Cardiac muscle cell (in vitro differentiated cells and primary cell): ENCODE data around the gene EVPLL. TPM values are rescaled to one million over a fixed set of nuclear protein-coding genes. Genes with fewer than 3 reads are reported as not detected.
"Not testable (repeated sequence)": the region's sequence is repeated elsewhere in the genome, so short reads cannot be mapped to it uniquely, and the experiment has no call there.

Source experiments
- DNase-seq, 2 donors: peaks; one replicate each; pipeline versions ENCODE4 v3.0.0 to v3.0.0-alpha.2; 2010 to 2017; ENCODE audit warnings: low read depth in 1 of 2, low spot score in 1 of 2
- H3K27ac ChIP-seq: fragments of 200-600 bp; sonication (generic); 2 replicates; pipeline ENCODE4 v1.5.1; 2016
- H3K27me3 ChIP-seq: fragments of 200-600 bp; sonication (generic); 2 replicates; pipeline ENCODE4 v1.6.0; 2016; ENCODE audit warnings: control low read depth
- H3K36me3 ChIP-seq: fragments of 200-600 bp; sonication (generic); 2 replicates; pipeline ENCODE4 v1.5.1; 2016; ENCODE audit warnings: control low read depth
- H3K4me1 ChIP-seq: fragments of 200-600 bp; sonication (generic); 2 replicates; pipeline ENCODE4 v1.8.1; 2017; ENCODE audit warnings: low read depth, mild to moderate bottlenecking, mixed run types
- H3K4me3 ChIP-seq: fragments of 200-600 bp; sonication (generic); 2 replicates; pipeline ENCODE4 v1.5.1; 2016; ENCODE audit warnings: mild to moderate bottlenecking
- H3K9me3 ChIP-seq: fragments of 200-600 bp; sonication (generic); 2 replicates; pipeline ENCODE4 v1.5.1; 2017; ENCODE audit warnings: low read depth, mild to moderate bottlenecking, control low read depth
- CTCF ChIP-seq: IDR thresholded peaks from 2 replicates; pipeline ENCODE4 v1.5.1; 2012; ENCODE audit warnings: low read depth, mild to moderate bottlenecking, low read length
- polyA plus RNA-seq: library from polyadenylated mRNA; unstranded; fragments of >200 nt; fragmentation: Nextera tagmentation; extraction: Ambion mirVana; gene quantifications from 2 replicates; pipeline ENCODE4 v1.2.1, GENCODE V29; 2016
- total RNA-seq: library from RNA; depleted of rRNA; stranded (reverse); fragments of >200 nt; gene quantifications from 2 replicates; pipeline ENCODE4 v1.2.3, GENCODE V29; 2016

Gene EVPLL
- not detected in 2 replicates for total RNA-seq
- not detected in 2 replicates for polyA plus RNA-seq

GRCh38 chr17:18377437-18378204, at the start of gene EVPLL:
Gene EVPLL, plus strand, starts transcription at chr17:18377778. Its CDS starts 3,160 bp downstream, at chr17:18380938.
- peak in 1 of 2 donors; percentile 25 for DNase-seq
- no peaks in the 10 kb centered on the region for H3K36me3 ChIP-seq
- H3K9me3 ChIP-seq = no peaks in the 10 kb centered on the region
- no peak within 1 kb of the TSS for H3K27ac ChIP-seq
- no peak for TF ChIP-seq CTCF
- H3K4me1 ChIP-seq = no peaks in the 10 kb centered on the region
- no peaks in the 10 kb centered on the region for H3K27me3 ChIP-seq
- H3K4me3 ChIP-seq = no peak within 1 kb of the TSS

- DNase-seq = no peak
- H3K27me3 ChIP-seq = no peaks in the 10 kb centered on the region
- no peaks in the 10 kb centered on the region for H3K9me3 ChIP-seq
- H3K4me1 ChIP-seq = no peaks in the 10 kb centered on the region
- TF ChIP-seq CTCF = no peak
- H3K27ac ChIP-seq = no peak overlapping the region
- no peak overlapping the region for H3K4me3 ChIP-seq
- peaks cover 17% of the 10 kb centered on the region for H3K36me3 ChIP-seq
Measured at GRCh38 chr17:18328643-18329204, 48.9 kb upstream of the EVPLL start.

- Histone ChIP-seq H3K4me3 (no peak overlapping the region), H3K4me1 (no peaks in the 10 kb centered on the region), H3K9me3 (no peaks in the 10 kb centered on the region), H3K27ac (no peak overlapping the region), H3K36me3 (peaks cover 12% of the 10 kb centered on the region), H3K27me3 (no peaks in the 10 kb centered on the region)
- TF ChIP-seq CTCF = no peak
- no peak for DNase-seq
Measured at GRCh38 chr17:18331879-18332278, 45.7 kb upstream of the EVPLL start.

GRCh38 chr17:18332909-18333489, 44.6 kb upstream of the EVPLL start:
- Histone ChIP-seq H3K36me3 (peaks cover 12% of the 10 kb centered on the region), H3K27me3 (no peaks in the 10 kb centered on the region), H3K27ac (no peak overlapping the region), H3K9me3 (no peaks in the 10 kb centered on the region), H3K4me3 (no peak overlapping the region), H3K4me1 (no peaks in the 10 kb centered on the region)
- DNase-seq = no peak
- TF ChIP-seq CTCF = no peak

GRCh38 chr17:18338158-18338557, 39.4 kb upstream of the EVPLL start:
- not testable (repeated sequence) for H3K27ac ChIP-seq, H3K4me3 ChIP-seq, H3K4me1 ChIP-seq, H3K9me3 ChIP-seq, H3K27me3 ChIP-seq, DNase-seq
- H3K36me3 ChIP-seq = peaks cover 21% of the 10 kb centered on the region

GRCh38 chr17:18339933-18340332, 37.6 kb upstream of the EVPLL start:
- Histone ChIP-seq H3K4me3 (no peak overlapping the region), H3K9me3 (no peaks in the 10 kb centered on the region), H3K27ac (no peak overlapping the region), H3K27me3 (no peaks in the 10 kb centered on the region), H3K36me3 (peaks cover 21% of the 10 kb centered on the region), H3K4me1 (no peaks in the 10 kb centered on the region)
- DNase-seq = no peak
- TF ChIP-seq CTCF = no peak
